Measurements from ENCODE around the gene SLC7A9. TPM values are rescaled to one million over a fixed set of nuclear protein-coding genes. Genes with fewer than 3 reads are reported as not detected.

Gene SLC7A9
- polyA plus RNA-seq, 1 experiment, result not detected

DNA sequence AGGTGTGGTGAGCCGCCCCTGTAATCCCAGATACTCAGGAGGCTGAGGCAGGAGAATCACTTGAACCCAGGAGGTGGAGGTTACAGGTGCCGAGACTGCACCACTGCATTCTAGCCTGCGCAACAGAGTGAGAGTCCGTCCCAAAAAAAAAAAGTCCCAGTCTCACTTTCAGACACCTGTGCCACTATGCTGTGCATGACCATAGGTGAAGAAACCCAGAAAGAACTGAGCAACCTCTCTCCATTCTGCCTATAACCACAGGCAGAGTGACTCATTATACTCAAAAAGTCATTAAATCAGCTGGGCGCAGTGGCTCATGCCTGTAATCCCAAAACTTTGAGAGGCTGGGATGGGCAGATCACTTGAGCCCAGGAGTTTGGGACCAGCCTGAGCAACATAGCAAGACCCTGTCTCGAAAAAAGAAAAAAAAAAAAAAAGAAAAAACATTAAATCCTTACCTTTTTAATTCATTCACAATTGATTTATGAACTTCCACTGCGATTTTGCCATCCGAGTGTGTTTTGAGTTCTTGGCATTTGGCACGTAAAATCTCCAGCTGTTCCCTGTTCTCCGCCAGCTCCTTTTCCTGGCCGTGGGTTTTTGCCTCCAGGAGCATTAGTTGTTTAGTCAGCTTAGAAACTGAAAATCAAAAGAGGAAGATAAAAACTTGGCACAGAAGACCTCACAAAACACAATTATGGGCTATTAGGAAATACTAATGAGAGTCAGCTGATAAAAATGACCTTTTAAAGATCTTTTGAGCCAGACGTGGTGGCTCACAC is 45.5 kb upstream of the SLC7A9 start:
- no peak for DNase-seq (ENCODE audit: low read depth, low spot score)
- H3K27me3 ChIP-seq (ENCODE audit: control insufficient read depth, insufficient read depth, low read length), result no peaks in the 10 kb centered on the region
- ChIA-PET CTCF (no interaction called here), POLR2A (interaction anchor here (0.7 kb wide), 1 partner anchor 68 kb away, joined by 5 read pairs; no protein-coding TSS in a partner anchor)
- no peak overlapping the region for H3K4me3 ChIP-seq (ENCODE audit: low read depth, low read length)
- H3K9me3 ChIP-seq (ENCODE audit: control insufficient read depth, insufficient read depth, low read length), result no peaks in the 10 kb centered on the region
- TF ChIP-seq, protein P1, sequence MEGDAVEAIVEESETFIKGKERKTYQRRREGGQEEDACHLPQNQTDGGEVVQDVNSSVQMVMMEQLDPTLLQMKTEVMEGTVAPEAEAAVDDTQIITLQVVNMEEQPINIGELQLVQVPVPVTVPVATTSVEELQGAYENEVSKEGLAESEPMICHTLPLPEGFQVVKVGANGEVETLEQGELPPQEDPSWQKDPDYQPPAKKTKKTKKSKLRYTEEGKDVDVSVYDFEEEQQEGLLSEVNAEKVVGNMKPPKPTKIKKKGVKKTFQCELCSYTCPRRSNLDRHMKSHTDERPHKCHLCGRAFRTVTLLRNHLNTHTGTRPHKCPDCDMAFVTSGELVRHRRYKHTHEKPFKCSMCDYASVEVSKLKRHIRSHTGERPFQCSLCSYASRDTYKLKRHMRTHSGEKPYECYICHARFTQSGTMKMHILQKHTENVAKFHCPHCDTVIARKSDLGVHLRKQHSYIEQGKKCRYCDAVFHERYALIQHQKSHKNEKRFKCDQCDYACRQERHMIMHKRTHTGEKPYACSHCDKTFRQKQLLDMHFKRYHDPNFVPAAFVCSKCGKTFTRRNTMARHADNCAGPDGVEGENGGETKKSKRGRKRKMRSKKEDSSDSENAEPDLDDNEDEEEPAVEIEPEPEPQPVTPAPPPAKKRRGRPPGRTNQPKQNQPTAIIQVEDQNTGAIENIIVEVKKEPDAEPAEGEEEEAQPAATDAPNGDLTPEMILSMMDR (IDR thresholded peaks at IDR 0.05; ENCODE audit: low read depth, low read length), result no peak
- H3K27ac ChIP-seq (ENCODE audit: low read depth, low read length), result no peak overlapping the region

DNA sequence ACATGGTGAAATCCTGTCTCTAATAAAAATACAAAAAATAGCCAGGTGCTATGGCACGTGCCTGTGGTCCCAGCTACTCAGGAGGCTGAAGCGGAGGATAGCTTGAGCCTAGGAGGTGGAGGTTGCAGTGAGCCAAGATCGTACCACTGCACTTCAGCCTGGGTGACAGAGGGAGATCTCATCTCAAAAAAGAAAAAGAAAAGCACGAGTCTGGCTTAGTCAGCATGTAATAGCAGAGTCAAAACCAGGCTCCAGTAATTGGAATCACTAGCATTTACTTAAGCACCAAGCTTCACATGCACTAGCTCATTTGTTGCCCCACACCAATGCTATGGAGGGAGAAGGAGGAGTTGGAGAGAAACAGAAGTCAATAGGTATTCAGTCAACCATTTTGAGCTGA is 41.9 kb upstream of the SLC7A9 start:
- Histone ChIP-seq H3K9me3 (ENCODE audit: control insufficient read depth, insufficient read depth, low read length) (no peaks in the 10 kb centered on the region), H3K4me3 (ENCODE audit: low read depth, low read length) (no peak overlapping the region), H3K27ac (ENCODE audit: low read depth, low read length) (no peak overlapping the region), H3K27me3 (ENCODE audit: control insufficient read depth, insufficient read depth, low read length) (no peaks in the 10 kb centered on the region)
- CTCF ChIA-PET, result no interaction called here
- DNase-seq (ENCODE audit: low read depth, low spot score), result no peak
- TF ChIP-seq, protein P1 (IDR thresholded peaks at IDR 0.05; ENCODE audit: low read depth, low read length), result no peak
- POLR2A ChIA-PET, result no interaction called here

DNA sequence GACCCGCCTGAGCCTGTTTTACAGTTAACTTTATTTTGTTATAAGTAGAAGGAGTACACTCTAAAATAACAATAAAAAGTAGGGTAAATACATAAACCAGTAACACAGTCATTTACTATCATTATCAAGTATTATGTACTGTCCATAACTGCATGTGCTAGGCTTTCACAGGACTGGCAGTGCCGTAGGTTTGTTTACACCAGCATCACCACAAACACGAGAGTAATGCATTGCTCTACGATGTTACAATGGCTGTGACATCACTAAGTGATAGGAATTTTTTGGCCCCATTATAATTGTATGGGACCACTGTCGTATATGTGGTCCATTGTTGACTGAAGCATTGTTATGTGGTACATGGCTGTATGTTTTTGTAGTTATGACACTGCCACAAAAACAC is 41.3 kb upstream of the SLC7A9 start:
- H3K27ac ChIP-seq (ENCODE audit: low read depth, low read length), result no peak overlapping the region
- ChIA-PET POLR2A (no interaction called here), CTCF (no interaction called here)
- no peaks in the 10 kb centered on the region for H3K9me3 ChIP-seq (ENCODE audit: control insufficient read depth, insufficient read depth, low read length)
- no peak for DNase-seq (ENCODE audit: low read depth, low spot score)
- no peaks in the 10 kb centered on the region for H3K27me3 ChIP-seq (ENCODE audit: control insufficient read depth, insufficient read depth, low read length)
- TF ChIP-seq, protein P1 (IDR thresholded peaks at IDR 0.05; ENCODE audit: low read depth, low read length), result no peak
- H3K4me3 ChIP-seq (ENCODE audit: low read depth, low read length), result no peak overlapping the region

DNA sequence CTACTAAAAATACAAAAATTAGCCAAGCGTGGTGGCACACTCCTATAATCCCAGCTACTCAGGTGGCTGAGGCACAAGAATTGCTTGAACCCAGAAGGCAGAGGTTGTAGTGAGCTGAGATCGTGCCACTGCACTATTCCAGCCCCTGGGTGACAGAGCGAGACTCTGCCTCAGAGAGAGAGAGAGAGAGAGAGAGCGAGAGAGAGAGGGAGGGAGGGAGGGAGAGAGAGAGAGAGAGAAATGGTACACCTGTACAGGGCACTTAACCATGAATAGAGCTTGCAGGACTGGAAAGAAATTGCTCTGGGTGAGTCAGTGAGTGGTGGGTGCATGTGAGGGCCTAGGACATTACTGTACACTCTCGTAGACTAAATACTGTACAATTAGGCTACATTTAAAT is 40.5 kb upstream of the SLC7A9 start:
- DNase-seq (ENCODE audit: low read depth, low spot score), result no peak
- TF ChIP-seq, protein P1 (IDR thresholded peaks at IDR 0.05; ENCODE audit: low read depth, low read length), result no peak
- H3K27me3 ChIP-seq (ENCODE audit: control insufficient read depth, insufficient read depth, low read length), result no peaks in the 10 kb centered on the region
- POLR2A ChIA-PET, result interaction anchor here (0.5 kb wide), 1 partner anchor 12 kb away, joined by 4 read pairs; no protein-coding TSS in a partner anchor
- H3K4me3 ChIP-seq (ENCODE audit: low read depth, low read length), result no peak overlapping the region
- no peaks in the 10 kb centered on the region; the same call in 1 of the 2 replicates for H3K9me3 ChIP-seq (ENCODE audit: control insufficient read depth, insufficient read depth, low read length)
- CTCF ChIA-PET, result no interaction called here
- no peak overlapping the region for H3K27ac ChIP-seq (ENCODE audit: low read depth, low read length)

DNA sequence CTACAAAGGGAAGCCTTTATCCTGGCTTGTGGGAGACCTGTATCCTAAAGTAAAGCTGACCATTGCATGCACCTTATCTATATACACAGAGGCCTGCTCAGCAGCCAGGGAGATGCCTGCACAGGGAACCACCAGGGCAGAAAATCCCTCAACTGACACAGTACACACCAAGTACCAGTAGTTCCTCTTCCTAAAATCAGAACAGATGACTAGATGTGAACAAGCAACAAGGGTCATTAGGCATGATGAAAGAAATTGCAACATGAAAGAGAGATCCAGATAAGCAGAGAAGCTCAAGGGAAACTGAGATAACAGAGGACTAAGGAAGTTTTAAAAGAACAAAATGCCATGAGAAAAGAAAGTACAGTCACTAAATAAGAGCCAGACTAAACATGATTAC is 39.7 kb upstream of the SLC7A9 start:
- Histone ChIP-seq H3K27ac (ENCODE audit: low read depth, low read length) (no peak overlapping the region), H3K4me3 (ENCODE audit: low read depth, low read length) (no peak overlapping the region), H3K27me3 (ENCODE audit: control insufficient read depth, insufficient read depth, low read length) (no peaks in the 10 kb centered on the region), H3K9me3 (ENCODE audit: control insufficient read depth, insufficient read depth, low read length) (no peaks in the 10 kb centered on the region; the same call in 1 of the 2 replicates)
- TF ChIP-seq, protein P1 (IDR thresholded peaks at IDR 0.05; ENCODE audit: low read depth, low read length), result no peak
- ChIA-PET POLR2A (no interaction called here), CTCF (no interaction called here)
- no peak for DNase-seq (ENCODE audit: low read depth, low spot score)

Measured in AG04450 (cell line).